GM12891 (cell line): Measurements from ENCODE around the gene CSH1. TPM values are rescaled to one million over a fixed set of nuclear protein-coding genes. Genes with fewer than 3 reads are reported as not detected.
"Not testable (repeated sequence)": the region's sequence is repeated elsewhere in the genome, so short reads cannot be mapped to it uniquely, and the experiment has no call there.

Experiments used
- DNase-seq: peaks from one replicate; pipeline ENCODE4 v3.0.0; 2011; ENCODE audit warnings: low spot score; ENCODE audit not compliant: insufficient read length
- FAIRE-seq: peaks from 2 replicates; lab custom pipeline; 2011; peaks lifted over from hg19 to GRCh38; lab: Jason Lieb, UNC
- PAX5 ChIP-seq: IDR thresholded peaks from 2 replicates; pipeline ENCODE4 v1.6.1; 2011; ENCODE audit warnings: low read length, moderate library complexity, mild to moderate bottlenecking; ENCODE audit not compliant: insufficient read depth, severe bottlenecking
- POLR2A ChIP-seq: IDR thresholded peaks from 2 replicates; pipeline ENCODE4 v1.6.1; 2011; ENCODE audit warnings: low read depth, low read length, control low read depth
- POLR2AphosphoS5 ChIP-seq: IDR thresholded peaks from 2 replicates; pipeline ENCODE4 v1.6.1; 2011; ENCODE audit warnings: low read depth, low read length, control low read depth
- POU2F2 ChIP-seq: IDR thresholded peaks from 2 replicates; pipeline ENCODE4 v1.6.1; 2011; ENCODE audit warnings: low read depth, mild to moderate bottlenecking, control low read depth, low read length, moderate library complexity
- SPI1 ChIP-seq: IDR thresholded peaks from 2 replicates; pipeline ENCODE4 v1.6.1; 2011; ENCODE audit warnings: low read depth, low read length, control low read depth
- TAF1 ChIP-seq: IDR thresholded peaks from 2 replicates; pipeline ENCODE4 v1.6.1; 2011; ENCODE audit warnings: low read depth, low read length, control low read depth
- polyA plus RNA-seq: library from polyadenylated mRNA; unstranded; fragments of >200 nt; gene quantifications from one replicate; pipeline ENCODE4 v1.2.1, GENCODE V29; 2012; ENCODE audit warnings: low read depth, missing spikeins, inconsistent platforms; ENCODE audit not compliant: missing spikeins

The CSH1 gene
- not detected for polyA plus RNA-seq

GRCh38 chr17:63896524-63897354, at the start of gene CSH1:
Gene CSH1 (minus strand): TSS chr17:63896574. CDS start chr17:63896511, 63 bp downstream.
- DNase-seq = not testable (repeated sequence)

DNA sequence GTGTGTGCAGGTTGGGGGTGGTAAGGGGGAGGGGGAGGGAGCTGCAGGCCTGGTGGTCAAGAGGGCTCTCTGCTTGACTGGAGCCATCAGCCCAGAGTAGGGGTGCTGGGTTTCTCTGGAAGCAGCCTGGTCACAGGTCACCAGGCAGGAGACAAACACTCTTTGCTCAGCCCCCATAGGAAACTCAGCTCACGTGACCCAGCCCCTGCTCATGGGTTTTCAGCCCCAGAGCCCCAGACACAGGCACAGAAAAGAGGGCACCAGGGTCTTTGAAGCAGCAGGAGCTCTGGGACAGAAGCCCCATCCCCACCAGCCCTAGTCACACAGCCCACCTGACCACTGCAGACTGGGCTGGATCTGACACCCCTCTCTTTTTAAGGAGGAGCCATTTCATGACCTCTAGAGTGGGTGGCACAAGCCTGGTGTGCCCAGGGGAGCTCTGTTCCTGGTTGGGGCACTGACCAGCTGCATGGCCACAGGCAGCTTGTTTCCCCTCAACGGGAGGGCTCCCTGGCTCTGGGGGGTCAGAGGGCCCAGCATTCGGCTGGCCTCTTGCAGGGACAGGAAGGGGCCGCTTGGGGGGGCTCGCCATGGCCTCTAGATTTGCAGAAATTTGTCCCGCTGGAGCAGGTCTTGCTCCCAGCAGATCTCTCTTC, 49.5 kb upstream of the CSH1 start:
- FAIRE-seq = peak; percentile 95
- DNase-seq = peak; percentile 70
- TF ChIP-seq POLR2AphosphoS5 (no peak), PAX5 (no peak), TAF1 (no peak), POU2F2 (no peak), POLR2A (no peak), SPI1 (no peak)

More at GRCh38 chr17:63896524-63897354, at the start of gene CSH1:
- FAIRE-seq = not testable (repeated sequence)

DNA sequence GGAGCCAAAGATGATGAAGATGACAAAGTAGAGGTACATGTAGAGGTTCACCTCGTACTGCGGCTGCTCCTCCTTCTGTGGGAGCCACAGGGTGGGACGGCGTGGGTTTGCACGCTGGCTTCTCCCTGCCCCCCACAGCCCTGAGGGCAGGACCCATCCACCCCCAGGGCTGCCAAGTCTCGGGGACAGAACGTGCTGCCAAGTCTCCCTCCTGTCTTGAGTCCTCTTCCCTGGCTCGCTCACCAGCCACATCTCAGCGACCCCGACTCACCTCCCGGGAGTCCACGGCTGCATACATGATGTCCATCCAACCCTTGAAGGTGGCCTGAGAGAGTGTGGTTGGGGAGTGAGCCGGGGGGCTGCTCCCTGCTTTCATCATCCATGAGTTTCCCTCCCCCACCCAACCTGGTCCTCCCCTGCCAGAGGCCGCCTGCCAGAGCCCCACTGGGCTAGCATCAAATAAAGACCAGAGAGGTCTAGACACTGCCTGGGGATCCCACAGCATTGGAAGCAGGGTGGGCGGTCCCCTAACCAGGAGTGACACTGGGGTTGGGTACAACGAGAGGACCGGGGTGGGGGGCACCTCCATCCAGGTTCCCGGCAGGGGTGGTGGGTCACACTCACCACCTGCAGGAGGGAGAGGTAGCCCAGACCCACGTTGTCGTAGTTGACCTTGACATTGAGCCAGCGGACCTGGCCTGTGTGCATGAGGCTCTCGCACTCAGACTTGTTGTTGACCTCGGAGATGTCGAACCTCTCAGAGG, 48.5 kb upstream of the CSH1 start:
- TF ChIP-seq TAF1 (no peak), POU2F2 (no peak), POLR2A (no peak), SPI1 (no peak), POLR2AphosphoS5 (no peak), PAX5 (no peak)
- no peak for FAIRE-seq
- no peak for DNase-seq

DNA sequence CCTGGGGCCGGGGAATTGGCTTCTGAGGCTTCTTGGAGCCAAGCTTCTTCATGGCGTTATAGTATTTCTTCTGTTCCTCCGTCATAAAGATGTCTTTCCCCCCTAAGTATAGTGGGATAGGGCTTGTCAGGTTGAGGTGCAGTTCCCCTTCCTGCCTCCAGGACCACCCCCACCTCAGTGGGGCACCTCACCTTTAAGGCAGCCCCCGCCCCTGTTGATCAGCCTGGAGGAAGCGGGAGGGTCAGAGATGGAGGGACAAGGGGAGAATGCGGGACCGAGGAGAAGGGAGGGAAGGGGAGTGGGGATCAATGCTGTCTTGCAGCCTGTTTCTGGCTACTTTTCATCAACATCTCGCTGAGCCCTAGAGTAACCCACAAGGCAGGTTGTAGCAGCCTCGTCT, 47.4 kb upstream of the CSH1 start:
- no peak for TF ChIP-seq PAX5
- no peak for TF ChIP-seq POLR2AphosphoS5
- TF ChIP-seq POU2F2 = no peak
- TF ChIP-seq POLR2A = no peak
- no peak for TF ChIP-seq TAF1
- TF ChIP-seq SPI1 = no peak
- DNase-seq (no peak), FAIRE-seq (no peak)

DNA sequence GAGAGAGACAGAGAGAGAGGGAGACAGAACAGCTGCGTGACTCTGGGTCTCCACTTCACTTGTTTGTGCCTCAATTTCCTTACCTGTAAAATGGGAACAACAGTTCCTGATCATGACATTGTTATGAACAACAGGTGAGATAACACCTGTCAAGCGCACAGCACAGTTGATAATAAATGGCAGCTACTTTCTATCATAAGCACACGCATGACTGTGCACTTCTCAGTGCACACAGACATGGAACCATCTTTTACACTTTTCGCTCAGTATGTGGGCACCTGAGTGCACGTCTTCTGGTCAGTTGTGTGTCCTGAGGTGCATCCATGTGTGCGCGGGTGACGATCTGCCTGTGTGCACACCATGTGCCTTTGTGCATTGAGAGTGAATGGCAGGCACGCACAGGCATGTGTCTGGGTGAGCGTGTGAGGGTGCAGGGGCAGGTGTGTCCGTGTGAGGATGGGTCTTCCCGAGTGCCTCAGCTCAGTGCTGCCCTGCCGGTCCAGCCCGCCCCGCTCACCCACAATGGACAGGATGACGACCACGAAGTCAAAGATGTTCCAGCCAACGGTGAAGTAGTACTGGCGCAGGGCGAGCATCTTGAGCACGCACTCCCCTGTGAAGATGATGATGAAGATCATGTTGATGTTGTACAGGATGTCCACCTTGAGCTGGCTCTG, 46.1 kb upstream of the CSH1 start:
- FAIRE-seq = no peak
- no peak for DNase-seq
- TF ChIP-seq SPI1 (no peak), POLR2A (no peak), PAX5 (no peak), POLR2AphosphoS5 (no peak), POU2F2 (no peak), TAF1 (no peak)

GRCh38 chr17:63941751-63942150, 45.4 kb upstream of the CSH1 start:
- FAIRE-seq = no peak
- no peak for TF ChIP-seq POLR2A
- no peak for TF ChIP-seq SPI1
- TF ChIP-seq POU2F2 = no peak
- no peak for TF ChIP-seq PAX5
- TF ChIP-seq TAF1 = no peak
- no peak for TF ChIP-seq POLR2AphosphoS5

DNA sequence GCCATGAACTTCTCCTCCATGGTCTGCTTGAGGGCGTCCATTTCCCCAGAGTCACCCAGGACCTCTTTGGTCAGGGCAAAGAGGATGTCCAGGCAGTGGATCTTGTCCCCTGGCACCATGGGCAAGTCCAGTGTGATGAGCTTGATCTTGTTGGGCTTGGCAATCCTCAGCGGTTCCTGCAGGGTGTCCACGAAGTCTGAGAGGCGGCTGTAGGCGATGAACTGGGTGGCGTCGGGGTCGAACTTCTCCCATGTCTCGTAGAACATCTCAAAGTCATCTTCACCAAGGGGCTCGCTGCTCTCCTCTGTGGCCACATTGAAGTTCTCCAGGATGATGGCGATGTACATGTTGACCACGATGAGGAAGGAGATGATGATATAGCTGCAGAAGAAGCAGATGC, 44.8 kb upstream of the CSH1 start:
- DNase-seq = no peak
- TF ChIP-seq PAX5 (no peak), POLR2A (no peak), TAF1 (no peak), POU2F2 (no peak), SPI1 (no peak)
- FAIRE-seq = no peak

More at GRCh38 chr17:63941751-63942150, 45.4 kb upstream of the CSH1 start:
- no peak for DNase-seq

- FAIRE-seq (no peak), DNase-seq (no peak)
These were observed 44.2 kb upstream of the CSH1 start for GRCh38 chr17:63940584-63940983.

More at GRCh38 chr17:63940584-63940983, 44.2 kb upstream of the CSH1 start:
- TF ChIP-seq TAF1 (no peak), POLR2A (no peak), POLR2AphosphoS5 (no peak), PAX5 (no peak), SPI1 (no peak), POU2F2 (no peak)
